OCI-LY3 (cell line): ENCODE results near the gene ENTPD7.

Experiments used
- CTCF ChIP-seq: fragments of 200-600, 300-600 bp; sonication (generic); IDR thresholded peaks from 2 replicates; pipeline ENCODE4 v1.5.1; 2014; ENCODE audit warnings: antibody characterized with exemption, low read length, low read depth
- EZH2phosphoT487 ChIP-seq: fragments of 200-600 bp; shearing (Covaris generic); IDR thresholded peaks from 2 replicates; pipeline ENCODE4 v1.6.1; 2018; ENCODE audit warnings: antibody characterized with exemption, mixed run types, low read depth

GRCh38 chr10:99656199-99657064 lies 2.9 kb upstream of the ENTPD7 start:
- no peak for TF ChIP-seq CTCF
- TF ChIP-seq EZH2phosphoT487 = no peak
